ENCODE results near the gene SLF2. TPM values are rescaled to one million over a fixed set of nuclear protein-coding genes. Genes with fewer than 3 reads are reported as not detected.
A peak's percentile ranks its signal among the peaks of the same experiment; 100 is the strongest.

SLF2 gene
- total RNA-seq, 2 donors from 2014 or later, result 11.5 to 12.3 TPM

DNA sequence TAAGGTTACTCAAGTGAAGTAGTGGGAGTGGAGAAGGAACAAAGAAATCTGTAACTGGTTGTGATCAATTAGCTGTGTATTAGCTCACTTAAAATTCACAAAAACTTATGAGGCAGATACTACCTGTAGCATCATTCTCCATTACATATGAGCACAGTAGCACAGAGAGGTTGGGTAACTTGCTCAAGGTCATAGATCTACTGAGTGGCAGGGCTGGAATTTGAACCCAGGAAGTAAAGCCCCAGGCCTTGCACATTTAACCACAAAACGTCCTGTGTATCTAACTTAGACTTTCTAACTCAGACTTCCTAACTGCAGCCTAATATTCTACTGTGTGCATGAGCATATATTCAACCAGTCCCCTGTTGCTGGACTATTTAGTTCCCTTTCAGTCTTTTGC, 5.6 kb upstream of the SLF2 start:
- DNase-seq (ENCODE audit: low spot score), result no peak

DNA sequence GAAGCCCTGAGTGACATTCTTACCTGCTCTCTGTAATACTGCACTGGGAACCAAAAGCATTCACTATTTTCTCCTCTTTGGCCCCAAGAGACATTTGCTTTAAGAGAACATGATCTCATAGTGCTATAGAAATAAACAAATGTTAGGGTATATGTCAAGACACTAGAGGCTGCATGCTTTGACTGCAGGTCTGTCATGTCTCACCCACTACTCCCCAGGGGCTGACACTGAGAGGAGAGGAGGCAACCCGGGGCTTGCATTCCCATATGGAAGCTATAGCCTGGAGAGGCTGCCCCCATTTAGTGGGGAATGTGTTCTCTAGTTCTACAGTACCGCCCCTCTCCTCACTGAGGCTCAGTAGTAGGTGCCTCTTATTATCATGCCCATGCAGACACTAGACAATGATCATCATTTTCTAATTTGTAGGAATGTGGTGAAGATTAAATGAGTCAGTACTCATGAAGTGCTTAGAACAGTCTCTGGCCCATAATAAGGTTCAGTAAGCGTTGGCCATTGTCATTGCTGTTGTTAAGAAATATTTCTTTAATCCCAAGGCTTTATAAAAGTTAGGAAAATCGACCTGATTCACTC, 4.9 kb upstream of the SLF2 start:
- Histone ChIP-seq H3K36me3 (no peaks in the 10 kb centered on the region), H3K27ac (no peak overlapping the region), H3K9me3 (no peaks in the 10 kb centered on the region), H3K4me3 (no peak overlapping the region), H3K27me3 (no peaks in the 10 kb centered on the region), H3K4me1 (peaks cover 0 to 10% of the 10 kb centered on the region in 2 donors)
- TF ChIP-seq, protein P1, sequence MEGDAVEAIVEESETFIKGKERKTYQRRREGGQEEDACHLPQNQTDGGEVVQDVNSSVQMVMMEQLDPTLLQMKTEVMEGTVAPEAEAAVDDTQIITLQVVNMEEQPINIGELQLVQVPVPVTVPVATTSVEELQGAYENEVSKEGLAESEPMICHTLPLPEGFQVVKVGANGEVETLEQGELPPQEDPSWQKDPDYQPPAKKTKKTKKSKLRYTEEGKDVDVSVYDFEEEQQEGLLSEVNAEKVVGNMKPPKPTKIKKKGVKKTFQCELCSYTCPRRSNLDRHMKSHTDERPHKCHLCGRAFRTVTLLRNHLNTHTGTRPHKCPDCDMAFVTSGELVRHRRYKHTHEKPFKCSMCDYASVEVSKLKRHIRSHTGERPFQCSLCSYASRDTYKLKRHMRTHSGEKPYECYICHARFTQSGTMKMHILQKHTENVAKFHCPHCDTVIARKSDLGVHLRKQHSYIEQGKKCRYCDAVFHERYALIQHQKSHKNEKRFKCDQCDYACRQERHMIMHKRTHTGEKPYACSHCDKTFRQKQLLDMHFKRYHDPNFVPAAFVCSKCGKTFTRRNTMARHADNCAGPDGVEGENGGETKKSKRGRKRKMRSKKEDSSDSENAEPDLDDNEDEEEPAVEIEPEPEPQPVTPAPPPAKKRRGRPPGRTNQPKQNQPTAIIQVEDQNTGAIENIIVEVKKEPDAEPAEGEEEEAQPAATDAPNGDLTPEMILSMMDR (IDR thresholded peaks at IDR 0.05), result no peak
- no peak for DNase-seq (ENCODE audit: low spot score)

More for the DNA sequence above, 5.6 kb upstream of the SLF2 start:
- Histone ChIP-seq H3K4me1 (peaks cover 0 to 8% of the 10 kb centered on the region in 2 donors), H3K4me3 (no peak overlapping the region), H3K36me3 (no peaks in the 10 kb centered on the region), H3K9me3 (no peaks in the 10 kb centered on the region), H3K27me3 (no peaks in the 10 kb centered on the region), H3K27ac (no peak overlapping the region)
- TF ChIP-seq, protein P1 (IDR thresholded peaks at IDR 0.05), result no peak

DNA sequence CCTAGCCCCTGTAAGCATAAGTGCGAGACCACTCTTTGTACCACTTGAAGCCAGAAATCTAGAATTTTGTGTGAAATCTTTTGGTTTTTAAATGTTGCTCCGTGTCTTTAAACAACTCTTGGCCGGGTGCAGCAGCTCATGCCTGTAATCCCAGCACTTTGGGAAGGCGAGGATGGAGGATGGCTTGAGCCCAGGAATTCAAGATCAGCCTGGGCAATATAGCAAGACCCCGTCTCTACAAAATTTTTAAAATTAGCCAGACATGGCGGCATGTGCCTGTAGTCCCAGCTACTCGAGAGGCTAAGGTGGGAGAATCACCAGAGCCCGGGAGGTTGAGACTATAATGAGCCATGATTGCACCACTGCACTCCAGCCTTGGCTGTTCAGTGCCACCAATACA, 4.4 kb upstream of the SLF2 start:
- H3K36me3 ChIP-seq, result no peaks in the 10 kb centered on the region
- TF ChIP-seq, protein P1 (IDR thresholded peaks at IDR 0.05), result no peak
- no peak for DNase-seq (ENCODE audit: low spot score)
- H3K4me1 ChIP-seq, result peaks cover 0 to 11% of the 10 kb centered on the region in 2 donors
- H3K4me3 ChIP-seq, result no peak overlapping the region
- H3K27ac ChIP-seq, result no peak overlapping the region
- no peaks in the 10 kb centered on the region for H3K27me3 ChIP-seq
- H3K9me3 ChIP-seq, result no peaks in the 10 kb centered on the region

DNA sequence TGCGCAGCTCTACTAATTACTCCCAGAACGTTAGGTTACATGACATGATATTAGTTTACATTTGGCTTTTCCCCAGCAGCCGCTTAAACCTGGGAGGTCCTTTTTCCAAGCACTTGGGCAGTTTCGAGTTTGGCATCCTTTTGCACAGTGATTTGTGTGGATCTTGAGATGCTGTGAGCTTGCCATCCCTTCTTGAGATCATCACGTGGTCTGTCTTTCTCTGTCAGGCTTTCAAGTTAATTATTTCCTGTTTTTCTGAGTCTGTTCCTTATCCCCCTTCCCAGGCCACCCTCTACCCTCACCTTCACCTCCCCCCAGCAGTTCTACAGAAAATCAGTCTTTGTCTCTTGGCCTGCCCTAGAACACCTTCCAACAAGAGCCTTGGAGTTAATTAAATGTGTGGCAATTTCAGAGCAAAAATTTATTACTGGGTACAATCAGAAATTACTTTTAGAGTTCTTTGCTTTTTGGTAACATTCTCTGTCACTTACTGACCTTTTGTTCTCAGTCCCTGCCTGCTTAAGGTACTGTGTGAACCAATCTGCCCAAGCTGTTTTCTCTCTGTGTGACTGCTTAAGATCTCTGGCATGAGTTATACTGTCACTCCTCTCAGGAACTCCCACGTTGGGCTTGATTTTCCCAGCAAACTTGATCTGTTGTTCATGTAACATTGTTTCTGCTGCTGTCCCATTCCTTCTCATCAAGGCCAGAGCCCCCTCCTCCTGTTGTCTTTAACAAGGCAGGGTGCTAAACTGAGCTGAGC, 3.1 kb upstream of the SLF2 start:
- Histone ChIP-seq H3K9me3 (no peaks in the 10 kb centered on the region), H3K4me1 (peaks cover 0 to 24% of the 10 kb centered on the region in 2 donors), H3K4me3 (no peak overlapping the region), H3K36me3 (no peaks in the 10 kb centered on the region), H3K27ac (no peak overlapping the region), H3K27me3 (no peaks in the 10 kb centered on the region)
- no peak for DNase-seq (ENCODE audit: low spot score)
- TF ChIP-seq, protein P1 (IDR thresholded peaks at IDR 0.05), result no peak

DNA sequence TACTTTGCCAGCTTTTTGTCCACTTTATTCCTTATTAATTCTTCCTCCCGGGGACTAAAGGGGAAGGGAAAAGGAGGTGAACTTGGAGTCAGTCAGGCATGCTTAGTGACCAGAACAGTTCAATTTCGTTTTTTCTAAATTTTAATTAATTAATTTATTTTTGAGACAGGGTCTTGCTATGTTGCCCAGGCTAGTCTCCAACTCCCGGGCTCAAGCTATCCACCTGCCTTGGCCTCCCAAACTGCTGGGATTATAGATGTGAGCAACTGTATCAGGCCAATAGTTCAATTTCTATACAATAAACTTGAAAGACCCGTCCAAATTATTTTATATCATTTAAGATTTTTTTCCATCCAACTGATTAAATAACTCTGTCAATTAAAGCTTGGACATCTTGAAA, 1.3 kb upstream of the SLF2 start:
- H3K27me3 ChIP-seq, result no peaks in the 10 kb centered on the region
- peaks cover under 1% of the 10 kb centered on the region for H3K36me3 ChIP-seq
- H3K4me1 ChIP-seq, result peaks cover 0 to 25% of the 10 kb centered on the region in 2 donors
- peak overlapping the region; percentile 97 to 99 for H3K27ac ChIP-seq
- no peaks in the 10 kb centered on the region for H3K9me3 ChIP-seq
- TF ChIP-seq, protein P1 (IDR thresholded peaks at IDR 0.05), result no peak
- H3K4me3 ChIP-seq, result no peak overlapping the region
- no peak for DNase-seq (ENCODE audit: low spot score)
